Neural crest cell (in vitro differentiated cells): ENCODE data around the gene GATM. TPM values are rescaled to one million over a fixed set of nuclear protein-coding genes. Genes with fewer than 3 reads are reported as not detected.
A peak's percentile ranks its signal among the peaks of the same experiment; 100 is the strongest.

Experiments
- DNase-seq: peaks from one replicate; pipeline ENCODE4 v3.0.0; 2021; ENCODE audit warnings: low read depth, mixed read lengths, low spot score
- H3K27ac Mint-ChIP-seq: one replicate; pipeline ENCODE4 v1.8.0; 2021; ENCODE audit warnings: mild to moderate bottlenecking, mixed read lengths; ENCODE audit not compliant: unreplicated experiment
- H3K27me3 Mint-ChIP-seq: 2 replicates; pipeline ENCODE4 v1.8.0; 2021; ENCODE audit warnings: low read depth, mild to moderate bottlenecking, mixed read lengths
- H3K36me3 Mint-ChIP-seq: 2 replicates; pipeline ENCODE4 v1.8.0; 2021; ENCODE audit warnings: low read depth, mild to moderate bottlenecking, mixed read lengths
- H3K4me1 Mint-ChIP-seq: 2 replicates; pipeline ENCODE4 v1.8.0; 2021; ENCODE audit warnings: mixed read lengths
- H3K4me3 Mint-ChIP-seq: one replicate; pipeline ENCODE4 v1.8.0; 2021; ENCODE audit warnings: mild to moderate bottlenecking, mixed read lengths
- H3K9me3 Mint-ChIP-seq: 2 replicates; pipeline ENCODE4 v1.8.0; 2021; ENCODE audit warnings: mixed read lengths
- long read RNA-seq: library from polyadenylated mRNA; unstranded; transcript quantifications from one replicate; pipeline ENCODE4 v2.0.0, GENCODE V29; 2020
- total RNA-seq: library from RNA; stranded (reverse); gene quantifications from 2 replicates; pipeline ENCODE4 v1.2.1, GENCODE V29; 2021
- TF ChIP-seq, protein P1 (sequence below): fragments of 200-600 bp; sonication (generic); conservative IDR thresholded peaks from 2 replicates; pipeline ENCODE4 v1.5.0; 2021; ENCODE audit warnings: antibody characterized with exemption, mild to moderate bottlenecking

The GATM gene
- 9.7 and 10.7 TPM in 2 replicates for total RNA-seq
- long read RNA-seq, transcript GATM-201 (9 exons, 2,597 nt), result major isoform, 18 of 24 reads
- long read RNA-seq, partial matches to known transcripts, result 6 of 24 reads
- long read RNA-seq, other reads (novel, unspliced or antisense), result 0 of 24 reads

- Mint-ChIP-seq H3K4me1 (peaks cover 23% of the 10 kb centered on the region), H3K4me3 (peak within 1 kb of the TSS; percentile 92), H3K9me3 (no peaks in the 10 kb centered on the region), H3K27ac (no peak within 1 kb of the TSS), H3K27me3 (peaks cover 74% of the 10 kb centered on the region), H3K36me3 (no peaks in the 10 kb centered on the region)
- TF ChIP-seq, protein P1, sequence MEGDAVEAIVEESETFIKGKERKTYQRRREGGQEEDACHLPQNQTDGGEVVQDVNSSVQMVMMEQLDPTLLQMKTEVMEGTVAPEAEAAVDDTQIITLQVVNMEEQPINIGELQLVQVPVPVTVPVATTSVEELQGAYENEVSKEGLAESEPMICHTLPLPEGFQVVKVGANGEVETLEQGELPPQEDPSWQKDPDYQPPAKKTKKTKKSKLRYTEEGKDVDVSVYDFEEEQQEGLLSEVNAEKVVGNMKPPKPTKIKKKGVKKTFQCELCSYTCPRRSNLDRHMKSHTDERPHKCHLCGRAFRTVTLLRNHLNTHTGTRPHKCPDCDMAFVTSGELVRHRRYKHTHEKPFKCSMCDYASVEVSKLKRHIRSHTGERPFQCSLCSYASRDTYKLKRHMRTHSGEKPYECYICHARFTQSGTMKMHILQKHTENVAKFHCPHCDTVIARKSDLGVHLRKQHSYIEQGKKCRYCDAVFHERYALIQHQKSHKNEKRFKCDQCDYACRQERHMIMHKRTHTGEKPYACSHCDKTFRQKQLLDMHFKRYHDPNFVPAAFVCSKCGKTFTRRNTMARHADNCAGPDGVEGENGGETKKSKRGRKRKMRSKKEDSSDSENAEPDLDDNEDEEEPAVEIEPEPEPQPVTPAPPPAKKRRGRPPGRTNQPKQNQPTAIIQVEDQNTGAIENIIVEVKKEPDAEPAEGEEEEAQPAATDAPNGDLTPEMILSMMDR, result peak; percentile 58
- DNase-seq, result peak; percentile 64
Observed at GRCh38 chr15:45378149-45378912, at the start of gene GATM. TSS of gene GATM (minus strand) at chr15:45378544. CDS start at chr15:45378453, 91 bp downstream.

GRCh38 chr15:45427085-45427484 lies 48.7 kb upstream of the GATM start:
- TF ChIP-seq, protein P1, result no peak
- no peak overlapping the region for H3K27ac Mint-ChIP-seq
- H3K9me3 Mint-ChIP-seq, result no peaks in the 10 kb centered on the region
- no peaks in the 10 kb centered on the region for H3K4me1 Mint-ChIP-seq
- no peak overlapping the region for H3K4me3 Mint-ChIP-seq
- DNase-seq, result no peak
- no peaks in the 10 kb centered on the region for H3K36me3 Mint-ChIP-seq
- peaks cover 32% of the 10 kb centered on the region for H3K27me3 Mint-ChIP-seq

GRCh38 chr15:45425135-45425534 lies 46.8 kb upstream of the GATM start:
- no peak for DNase-seq
- Mint-ChIP-seq H3K4me1 (no peaks in the 10 kb centered on the region), H3K36me3 (peaks cover 8% of the 10 kb centered on the region), H3K9me3 (no peaks in the 10 kb centered on the region), H3K27me3 (peaks cover 17% of the 10 kb centered on the region), H3K4me3 (no peak overlapping the region), H3K27ac (no peak overlapping the region)
- TF ChIP-seq, protein P1, result no peak

GRCh38 chr15:45424429-45424828 lies 46.1 kb upstream of the GATM start:
- Mint-ChIP-seq H3K36me3 (peaks cover 8% of the 10 kb centered on the region), H3K9me3 (no peaks in the 10 kb centered on the region), H3K4me3 (no peak overlapping the region), H3K4me1 (no peaks in the 10 kb centered on the region), H3K27me3 (peaks cover 12% of the 10 kb centered on the region), H3K27ac (no peak overlapping the region)
- TF ChIP-seq, protein P1, result no peak
- DNase-seq, result no peak

GRCh38 chr15:45417303-45417950 lies 39.1 kb upstream of the GATM start:
- TF ChIP-seq, protein P1, result no peak
- H3K27me3 Mint-ChIP-seq, result no peaks in the 10 kb centered on the region
- no peak for DNase-seq
- no peak overlapping the region for H3K27ac Mint-ChIP-seq
- no peaks in the 10 kb centered on the region for H3K9me3 Mint-ChIP-seq
- peaks cover 34% of the 10 kb centered on the region for H3K36me3 Mint-ChIP-seq
- no peak overlapping the region for H3K4me3 Mint-ChIP-seq
- H3K4me1 Mint-ChIP-seq, result no peaks in the 10 kb centered on the region
